Measurements from ENCODE around the gene PFKP. TPM values are rescaled to one million over a fixed set of nuclear protein-coding genes. Genes with fewer than 3 reads are reported as not detected.

The PFKP gene
- total RNA-seq, 1 experiment from 2014 or later: 140 TPM

DNA sequence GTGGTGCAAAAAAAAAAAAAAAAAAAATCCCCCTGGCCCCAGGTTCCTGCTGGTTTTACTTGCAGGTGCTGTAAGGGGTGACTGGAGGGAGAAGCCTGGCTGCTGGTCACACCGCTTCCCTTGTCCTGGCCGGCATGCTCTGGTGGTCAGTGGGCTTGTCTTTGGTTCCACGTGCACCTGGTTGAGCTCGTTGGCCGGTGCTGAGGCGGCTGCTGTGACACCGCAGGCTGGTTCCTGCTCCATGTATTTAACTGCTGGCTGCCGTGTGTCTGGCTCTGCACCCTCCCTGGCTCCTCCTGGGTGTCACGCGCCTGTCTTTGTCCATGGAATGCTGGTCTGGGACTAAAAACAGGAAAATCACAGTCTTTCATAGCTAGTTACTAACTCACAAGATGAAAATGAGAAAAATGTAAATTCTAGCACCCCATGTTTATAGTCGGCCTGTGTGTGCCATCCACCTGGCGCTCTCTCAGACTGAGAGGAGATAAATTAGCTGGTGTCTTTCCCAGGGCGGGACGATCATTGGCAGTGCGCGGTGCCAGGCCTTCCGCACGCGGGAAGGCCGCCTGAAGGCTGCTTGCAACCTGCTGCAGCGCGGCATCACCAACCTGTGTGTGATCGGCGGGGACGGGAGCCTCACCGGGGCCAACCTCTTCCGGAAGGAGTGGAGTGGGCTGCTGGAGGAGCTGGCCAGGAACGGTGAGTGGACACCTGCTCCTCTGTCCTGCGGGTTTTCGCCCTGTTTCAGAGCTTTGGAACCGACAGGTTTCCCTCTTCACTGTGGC lies 33.7 kb downstream of the PFKP start:
- POLR2A ChIA-PET (ENCODE audit: unreplicated experiment): no interaction called here
- Histone ChIP-seq H3K9me3 (ENCODE audit: low read length) (no peaks in the 10 kb centered on the region), H2AFZ (ENCODE audit: low read length) (no peak overlapping the region), H4K20me1 (ENCODE audit: low read length) (no peaks in the 10 kb centered on the region), H3F3A (ENCODE audit: low read length, unreplicated experiment) (no peaks in the 10 kb centered on the region), H3K27me3 (ENCODE audit: low read length) (no peaks in the 10 kb centered on the region), H3K27ac (ENCODE audit: low read length) (no peak overlapping the region), H3K36me3 (ENCODE audit: low read depth, low read length) (no peaks in the 10 kb centered on the region; the same call in 1 of the 2 replicates), H3K79me2 (ENCODE audit: low read length) (peaks cover 30% of the 10 kb centered on the region), H3K4me2 (ENCODE audit: low read length) (no peak overlapping the region), H3K4me1 (ENCODE audit: insufficient read depth, low read length) (peaks cover 11% of the 10 kb centered on the region), H3K9ac (ENCODE audit: low read length) (no peak overlapping the region), H3K9me2 (replicated peaks; ENCODE audit: low read length) (no peaks in the 10 kb centered on the region), H3K4me3 (ENCODE audit: low read length) (no peak overlapping the region)
- ATAC-seq (no peak), DNase-seq (no peak)
- no TSS peak for BruUV-seq (replicated peaks)
- TF ChIP-seq, protein P1, sequence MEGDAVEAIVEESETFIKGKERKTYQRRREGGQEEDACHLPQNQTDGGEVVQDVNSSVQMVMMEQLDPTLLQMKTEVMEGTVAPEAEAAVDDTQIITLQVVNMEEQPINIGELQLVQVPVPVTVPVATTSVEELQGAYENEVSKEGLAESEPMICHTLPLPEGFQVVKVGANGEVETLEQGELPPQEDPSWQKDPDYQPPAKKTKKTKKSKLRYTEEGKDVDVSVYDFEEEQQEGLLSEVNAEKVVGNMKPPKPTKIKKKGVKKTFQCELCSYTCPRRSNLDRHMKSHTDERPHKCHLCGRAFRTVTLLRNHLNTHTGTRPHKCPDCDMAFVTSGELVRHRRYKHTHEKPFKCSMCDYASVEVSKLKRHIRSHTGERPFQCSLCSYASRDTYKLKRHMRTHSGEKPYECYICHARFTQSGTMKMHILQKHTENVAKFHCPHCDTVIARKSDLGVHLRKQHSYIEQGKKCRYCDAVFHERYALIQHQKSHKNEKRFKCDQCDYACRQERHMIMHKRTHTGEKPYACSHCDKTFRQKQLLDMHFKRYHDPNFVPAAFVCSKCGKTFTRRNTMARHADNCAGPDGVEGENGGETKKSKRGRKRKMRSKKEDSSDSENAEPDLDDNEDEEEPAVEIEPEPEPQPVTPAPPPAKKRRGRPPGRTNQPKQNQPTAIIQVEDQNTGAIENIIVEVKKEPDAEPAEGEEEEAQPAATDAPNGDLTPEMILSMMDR (conservative IDR thresholded peaks at IDR 0.05; ENCODE audit: low read depth, low read length): no peak
- TF ChIP-seq EZH2 (IDR thresholded peaks at IDR 0.05; ENCODE audit: low read length, unreplicated experiment) (no peak), EZH2phosphoT487 (IDR thresholded peaks at IDR 0.05; ENCODE audit: borderline replicate concordance, low read length) (no peak)
- CTCF ChIA-PET: interaction anchor here (0.6 kb wide), 1 partner anchor 20 kb away, joined by 6 read pairs; no protein-coding TSS in a partner anchor
- intact Hi-C loops (cut with micrococcal nuclease): no loop called here

GRCh38 chr10:3102720-3103427 lies 35.5 kb downstream of the PFKP start:
- CTCF ChIA-PET: no interaction called here
- H3K9me2 ChIP-seq (replicated peaks; ENCODE audit: low read length): no peaks in the 10 kb centered on the region
- H3K36me3 ChIP-seq (ENCODE audit: low read depth, low read length): no peaks in the 10 kb centered on the region; the same call in 1 of the 2 replicates
- no peaks in the 10 kb centered on the region for H3K27me3 ChIP-seq (ENCODE audit: low read length)
- H3K9me3 ChIP-seq (ENCODE audit: low read length): no peaks in the 10 kb centered on the region
- peak overlapping the region; percentile 63 for H3K27ac ChIP-seq (ENCODE audit: low read length)
- peak; percentile 28 for DNase-seq
- no peaks in the 10 kb centered on the region for H4K20me1 ChIP-seq (ENCODE audit: low read length)
- ATAC-seq: peak; percentile 75
- no peak overlapping the region for H3K4me3 ChIP-seq (ENCODE audit: low read length)
- H3K79me2 ChIP-seq (ENCODE audit: low read length): peaks cover 18% of the 10 kb centered on the region
- no TSS peak for BruUV-seq (replicated peaks)
- POLR2A ChIA-PET (ENCODE audit: unreplicated experiment): no interaction called here
- no peaks in the 10 kb centered on the region for H3F3A ChIP-seq (ENCODE audit: low read length, unreplicated experiment)
- H3K4me2 ChIP-seq (ENCODE audit: low read length): no peak overlapping the region
- intact Hi-C loops (cut with micrococcal nuclease): no loop called here
- peak overlapping the region; percentile 17; the same call in 1 of the 2 replicates for H3K9ac ChIP-seq (ENCODE audit: low read length)
- no peak for TF ChIP-seq EZH2 (IDR thresholded peaks at IDR 0.05; ENCODE audit: low read length, unreplicated experiment)
- TF ChIP-seq, protein P1 (conservative IDR thresholded peaks at IDR 0.05; ENCODE audit: low read depth, low read length): no peak
- TF ChIP-seq EZH2phosphoT487 (IDR thresholded peaks at IDR 0.05; ENCODE audit: borderline replicate concordance, low read length): no peak
- H3K4me1 ChIP-seq (ENCODE audit: insufficient read depth, low read length): no peaks in the 10 kb centered on the region
- no peak overlapping the region for H2AFZ ChIP-seq (ENCODE audit: low read length)
